HL-60 (cell line): Measurements from ENCODE around the gene COL4A6.

Experiments
- TF ChIP-seq, protein P1 (sequence below): IDR thresholded peaks from one replicate; pipeline ENCODE4 v1.5.1; 2011; ENCODE audit warnings: low read length, control low read depth, inconsistent platforms; ENCODE audit not compliant: insufficient read depth
- TF ChIP-seq, protein P2 (sequence below): IDR thresholded peaks from 2 replicates; pipeline ENCODE4 v1.6.1; 2012; ENCODE audit warnings: low read depth; ENCODE audit not compliant: insufficient replicate concordance

DNA sequence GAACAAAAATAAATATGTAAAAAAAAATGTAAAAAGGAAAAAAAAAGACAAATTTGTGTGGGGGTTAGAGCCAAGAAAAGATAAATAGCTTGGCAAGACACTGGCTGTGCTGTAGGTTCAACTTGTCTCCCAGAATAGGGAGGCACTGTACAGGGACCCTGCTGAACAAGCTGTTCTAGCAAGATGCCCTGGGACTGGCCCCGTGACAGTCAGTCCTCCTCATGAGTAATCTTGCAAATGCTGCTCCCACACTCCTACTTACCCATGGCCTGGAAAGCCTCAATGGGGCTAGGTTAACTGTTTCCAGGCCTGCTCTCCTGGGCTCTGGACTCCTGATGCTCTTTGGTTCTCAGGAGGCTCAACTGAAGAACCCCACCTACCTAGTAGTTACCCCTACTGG is 239.8 kb downstream of the COL4A6 start:
- TF ChIP-seq, protein P1, sequence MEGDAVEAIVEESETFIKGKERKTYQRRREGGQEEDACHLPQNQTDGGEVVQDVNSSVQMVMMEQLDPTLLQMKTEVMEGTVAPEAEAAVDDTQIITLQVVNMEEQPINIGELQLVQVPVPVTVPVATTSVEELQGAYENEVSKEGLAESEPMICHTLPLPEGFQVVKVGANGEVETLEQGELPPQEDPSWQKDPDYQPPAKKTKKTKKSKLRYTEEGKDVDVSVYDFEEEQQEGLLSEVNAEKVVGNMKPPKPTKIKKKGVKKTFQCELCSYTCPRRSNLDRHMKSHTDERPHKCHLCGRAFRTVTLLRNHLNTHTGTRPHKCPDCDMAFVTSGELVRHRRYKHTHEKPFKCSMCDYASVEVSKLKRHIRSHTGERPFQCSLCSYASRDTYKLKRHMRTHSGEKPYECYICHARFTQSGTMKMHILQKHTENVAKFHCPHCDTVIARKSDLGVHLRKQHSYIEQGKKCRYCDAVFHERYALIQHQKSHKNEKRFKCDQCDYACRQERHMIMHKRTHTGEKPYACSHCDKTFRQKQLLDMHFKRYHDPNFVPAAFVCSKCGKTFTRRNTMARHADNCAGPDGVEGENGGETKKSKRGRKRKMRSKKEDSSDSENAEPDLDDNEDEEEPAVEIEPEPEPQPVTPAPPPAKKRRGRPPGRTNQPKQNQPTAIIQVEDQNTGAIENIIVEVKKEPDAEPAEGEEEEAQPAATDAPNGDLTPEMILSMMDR: no peak
- TF ChIP-seq, protein P2, sequence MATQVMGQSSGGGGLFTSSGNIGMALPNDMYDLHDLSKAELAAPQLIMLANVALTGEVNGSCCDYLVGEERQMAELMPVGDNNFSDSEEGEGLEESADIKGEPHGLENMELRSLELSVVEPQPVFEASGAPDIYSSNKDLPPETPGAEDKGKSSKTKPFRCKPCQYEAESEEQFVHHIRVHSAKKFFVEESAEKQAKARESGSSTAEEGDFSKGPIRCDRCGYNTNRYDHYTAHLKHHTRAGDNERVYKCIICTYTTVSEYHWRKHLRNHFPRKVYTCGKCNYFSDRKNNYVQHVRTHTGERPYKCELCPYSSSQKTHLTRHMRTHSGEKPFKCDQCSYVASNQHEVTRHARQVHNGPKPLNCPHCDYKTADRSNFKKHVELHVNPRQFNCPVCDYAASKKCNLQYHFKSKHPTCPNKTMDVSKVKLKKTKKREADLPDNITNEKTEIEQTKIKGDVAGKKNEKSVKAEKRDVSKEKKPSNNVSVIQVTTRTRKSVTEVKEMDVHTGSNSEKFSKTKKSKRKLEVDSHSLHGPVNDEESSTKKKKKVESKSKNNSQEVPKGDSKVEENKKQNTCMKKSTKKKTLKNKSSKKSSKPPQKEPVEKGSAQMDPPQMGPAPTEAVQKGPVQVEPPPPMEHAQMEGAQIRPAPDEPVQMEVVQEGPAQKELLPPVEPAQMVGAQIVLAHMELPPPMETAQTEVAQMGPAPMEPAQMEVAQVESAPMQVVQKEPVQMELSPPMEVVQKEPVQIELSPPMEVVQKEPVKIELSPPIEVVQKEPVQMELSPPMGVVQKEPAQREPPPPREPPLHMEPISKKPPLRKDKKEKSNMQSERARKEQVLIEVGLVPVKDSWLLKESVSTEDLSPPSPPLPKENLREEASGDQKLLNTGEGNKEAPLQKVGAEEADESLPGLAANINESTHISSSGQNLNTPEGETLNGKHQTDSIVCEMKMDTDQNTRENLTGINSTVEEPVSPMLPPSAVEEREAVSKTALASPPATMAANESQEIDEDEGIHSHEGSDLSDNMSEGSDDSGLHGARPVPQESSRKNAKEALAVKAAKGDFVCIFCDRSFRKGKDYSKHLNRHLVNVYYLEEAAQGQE: no peak
